GM19035 (cell line): ENCODE results near the gene HINT1.

Experiments used
- ATAC-seq: cut with Tn5 transposase; IDR thresholded peaks from one replicate; pipeline ENCODE4 v1.9.1; 2021; ENCODE audit not compliant: unreplicated experiment

HINT1 gene

GRCh38 chr5:131112424-131112823 lies 52.6 kb downstream of the HINT1 start:
- ATAC-seq, result no peak

GRCh38 chr5:131110256-131110594 lies 54.8 kb downstream of the HINT1 start:
- no peak for ATAC-seq

GRCh38 chr5:131109540-131110255 lies 55.4 kb downstream of the HINT1 start:
- peak; percentile 84 for ATAC-seq
